Breast epithelium (tissue), 3 donors: ENCODE results near the gene SMIM3.

ENCODE experiments used
- CTCF ChIP-seq, 3 donors: fragments of 450-650 bp; IDR thresholded peaks; one replicate each; pipeline ENCODE4 v1.5.1; 2016 to 2017; ENCODE audit warnings: antibody characterized with exemption in 3 of 3, mild to moderate bottlenecking in 3 of 3, moderate library complexity in 3 of 3
- POLR2AphosphoS5 ChIP-seq, 3 donors: sonication (generic); formaldehyde crosslinking; IDR thresholded peaks; one replicate each; pipeline ENCODE4 v1.6.1; 2017; ENCODE audit warnings: antibody characterized with exemption in 3 of 3

DNA sequence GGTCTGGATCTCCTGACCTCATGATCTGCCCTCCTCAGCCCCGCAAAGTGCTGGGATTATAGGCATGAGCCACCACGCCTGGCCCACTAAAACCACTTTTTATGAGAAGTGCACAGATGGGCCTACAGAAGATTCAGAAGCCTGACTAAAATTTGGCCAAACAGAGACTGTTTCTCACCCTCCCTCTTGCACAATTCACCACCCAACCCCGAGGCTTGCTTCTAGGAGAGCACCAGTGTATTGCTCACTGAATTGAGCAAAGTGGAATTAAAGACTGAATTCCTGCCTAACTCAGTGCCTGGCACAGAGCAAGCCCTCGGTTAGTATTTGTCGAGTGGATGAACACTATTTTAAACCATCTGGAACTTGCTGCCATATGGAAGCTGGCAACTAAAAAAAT lies 16.3 kb upstream of the SMIM3 start:
- TF ChIP-seq CTCF (IDR thresholded peaks at IDR 0.05) (no peak), POLR2AphosphoS5 (IDR thresholded peaks at IDR 0.05) (no peak)
